ENCODE measurements around the gene ZER1.
"Not testable (repeated sequence)": the region's sequence is repeated elsewhere in the genome, so short reads cannot be mapped to it uniquely, and the experiment has no call there.

ZER1 gene

DNA sequence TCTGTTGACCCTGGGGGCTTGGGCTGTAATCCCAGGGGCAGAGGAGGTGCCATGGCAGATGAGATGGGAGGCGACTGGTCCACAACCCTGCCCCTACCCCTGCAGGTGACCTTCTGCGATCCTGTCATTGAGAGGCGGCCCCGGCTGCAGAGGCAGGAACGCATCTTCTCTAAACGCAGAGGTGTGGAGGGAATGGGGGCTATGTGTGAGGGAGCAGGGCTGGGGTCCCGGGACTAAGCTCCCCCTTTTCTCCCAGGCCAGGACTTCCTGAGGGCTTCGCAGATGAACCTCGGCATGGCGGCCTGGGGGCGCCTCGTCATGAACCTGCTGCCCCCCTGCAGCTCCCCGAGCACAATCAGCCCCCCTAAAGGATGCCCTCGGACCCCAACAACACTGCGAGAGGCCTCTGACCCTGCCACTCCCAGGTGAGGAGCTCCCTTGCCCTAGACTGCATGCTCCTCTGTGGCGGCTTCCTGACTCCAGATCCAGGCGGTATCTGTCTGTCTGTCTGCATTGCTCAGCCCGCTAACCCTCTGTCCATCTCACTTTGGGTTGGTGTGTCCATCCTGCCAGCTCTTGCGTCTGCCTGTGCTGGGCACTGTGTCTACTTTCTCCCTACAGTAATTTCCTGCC is 57.7 kb downstream of the ZER1 start:
- no peak for DNase-seq

DNA sequence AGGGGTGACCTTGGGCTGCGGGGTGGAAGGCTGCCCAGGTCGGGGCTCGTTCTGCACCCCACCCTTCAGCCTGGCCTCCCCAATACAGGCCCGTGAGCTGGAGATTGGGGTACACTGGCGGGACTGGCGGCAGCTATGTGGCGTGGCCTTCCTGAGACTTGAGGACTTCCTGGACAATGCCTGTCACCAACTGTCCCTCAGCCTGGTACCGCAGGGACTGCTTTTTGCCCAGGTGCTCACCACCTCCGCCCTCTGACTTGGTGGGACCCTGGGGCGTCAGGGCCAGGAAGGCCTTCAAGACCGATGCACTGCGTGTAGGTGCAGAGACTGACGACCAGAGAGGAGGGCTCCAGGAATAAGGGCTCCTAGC is 58.3 kb downstream of the ZER1 start:
- no peak for DNase-seq

DNA sequence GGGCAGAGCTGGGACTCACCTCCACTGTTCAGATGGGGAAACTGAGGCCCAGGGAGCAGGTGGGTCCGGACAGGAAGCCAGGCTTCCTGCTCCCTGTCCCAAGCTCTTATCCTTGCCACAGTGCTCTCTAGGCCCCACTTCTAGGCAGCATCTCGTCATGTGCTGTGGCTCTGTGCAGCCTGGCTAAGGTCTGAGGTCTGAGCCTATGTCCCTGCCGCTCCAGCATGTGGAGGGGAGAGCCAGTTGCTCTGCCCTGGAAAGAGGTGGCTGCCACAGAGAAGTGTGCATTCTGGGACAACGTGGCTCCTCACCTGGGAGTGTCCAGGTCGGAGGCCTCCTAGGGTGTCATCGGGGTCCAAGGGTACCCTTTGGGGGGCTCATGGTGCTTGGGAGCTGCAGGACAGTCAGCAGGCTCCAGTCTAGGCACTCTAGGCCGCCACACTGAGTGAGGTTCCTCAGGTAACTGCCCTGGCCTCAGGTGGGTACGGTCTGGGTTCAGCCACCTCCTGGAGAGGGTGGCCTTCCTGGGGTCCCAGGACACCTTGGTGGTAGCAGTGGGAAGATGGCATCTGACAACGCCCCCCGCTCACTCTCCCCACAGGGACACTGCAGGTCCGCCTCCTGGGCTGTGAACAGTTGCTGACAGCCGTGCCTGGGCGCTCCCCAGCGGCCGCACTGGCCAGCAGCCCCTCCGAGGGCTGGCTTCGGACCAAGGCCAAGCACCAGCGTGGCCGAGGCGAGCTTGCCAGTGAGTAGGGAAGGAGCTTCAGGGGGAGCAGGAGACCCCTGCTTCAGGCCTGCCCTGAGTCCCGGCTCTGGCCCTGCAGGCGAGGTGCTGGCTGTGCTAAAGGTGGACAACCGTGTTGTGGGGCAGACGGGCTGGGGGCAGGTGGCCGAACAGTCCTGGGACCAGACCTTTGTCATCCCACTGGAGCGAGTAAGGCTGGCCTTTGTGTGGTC is 59.0 kb downstream of the ZER1 start:
- DNase-seq = no peak

- DNase-seq = no peak
These were observed 64.3 kb downstream of the ZER1 start for GRCh38 chr9:128707446-128707845.

DNA sequence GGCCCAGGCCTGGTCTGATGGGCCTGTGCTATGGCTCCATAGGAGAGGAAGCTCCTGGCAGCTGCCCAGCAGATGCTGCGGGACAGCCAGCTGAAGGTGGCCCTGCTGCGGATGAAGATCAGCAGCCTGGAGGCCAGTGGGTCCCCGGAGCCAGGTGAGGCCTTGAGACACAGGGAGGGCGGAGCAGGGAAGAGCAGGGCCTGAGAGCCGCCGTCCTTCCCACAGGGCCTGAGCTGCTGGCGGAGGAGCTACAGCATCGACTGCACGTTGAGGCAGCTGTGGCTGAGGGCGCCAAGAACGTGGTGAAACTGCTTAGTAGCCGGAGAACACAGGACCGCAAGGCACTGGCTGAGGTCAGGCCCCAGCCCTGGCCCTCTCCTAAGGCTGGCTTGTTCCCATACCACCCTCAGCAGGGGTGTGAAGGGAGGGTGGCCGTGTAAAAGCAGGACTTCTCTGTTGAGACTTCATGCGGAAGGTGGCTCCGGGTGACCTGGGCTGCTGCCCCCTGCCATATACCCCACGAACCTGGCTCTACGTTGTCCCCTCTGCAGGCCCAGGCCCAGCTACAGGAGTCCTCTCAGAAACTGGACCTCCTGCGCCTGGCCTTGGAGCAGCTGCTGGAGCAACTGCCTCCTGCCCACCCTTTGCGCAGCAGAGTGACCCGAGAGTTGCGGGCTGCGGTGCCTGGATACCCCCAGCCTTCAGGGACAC is 64.9 kb downstream of the ZER1 start:
- DNase-seq = no peak

- DNase-seq = no peak
These were observed 65.7 kb downstream of the ZER1 start for GRCh38 chr9:128706045-128706444.

GRCh38 chr9:128705051-128705965 is 66.4 kb downstream of the ZER1 start:
- DNase-seq = no peak

DNA sequence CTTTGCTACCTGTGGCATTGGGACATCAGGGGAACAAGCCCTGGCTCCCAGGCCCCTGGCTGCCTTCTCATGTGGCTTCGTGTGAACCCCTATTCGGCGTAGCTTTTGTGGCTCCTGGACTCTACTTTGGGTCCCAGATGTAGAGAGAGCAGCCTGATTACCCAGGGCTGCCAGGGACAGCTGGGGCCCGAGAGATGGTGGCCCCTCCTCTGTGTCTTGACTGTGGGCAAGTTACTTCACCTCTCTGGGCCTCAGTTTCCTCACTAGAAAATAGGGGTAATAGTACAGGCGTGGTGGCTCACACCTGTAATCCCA is 67.4 kb downstream of the ZER1 start:
- DNase-seq = no peak

GRCh38 chr9:128703616-128704355 is 67.9 kb downstream of the ZER1 start:
- DNase-seq = no peak

DNA sequence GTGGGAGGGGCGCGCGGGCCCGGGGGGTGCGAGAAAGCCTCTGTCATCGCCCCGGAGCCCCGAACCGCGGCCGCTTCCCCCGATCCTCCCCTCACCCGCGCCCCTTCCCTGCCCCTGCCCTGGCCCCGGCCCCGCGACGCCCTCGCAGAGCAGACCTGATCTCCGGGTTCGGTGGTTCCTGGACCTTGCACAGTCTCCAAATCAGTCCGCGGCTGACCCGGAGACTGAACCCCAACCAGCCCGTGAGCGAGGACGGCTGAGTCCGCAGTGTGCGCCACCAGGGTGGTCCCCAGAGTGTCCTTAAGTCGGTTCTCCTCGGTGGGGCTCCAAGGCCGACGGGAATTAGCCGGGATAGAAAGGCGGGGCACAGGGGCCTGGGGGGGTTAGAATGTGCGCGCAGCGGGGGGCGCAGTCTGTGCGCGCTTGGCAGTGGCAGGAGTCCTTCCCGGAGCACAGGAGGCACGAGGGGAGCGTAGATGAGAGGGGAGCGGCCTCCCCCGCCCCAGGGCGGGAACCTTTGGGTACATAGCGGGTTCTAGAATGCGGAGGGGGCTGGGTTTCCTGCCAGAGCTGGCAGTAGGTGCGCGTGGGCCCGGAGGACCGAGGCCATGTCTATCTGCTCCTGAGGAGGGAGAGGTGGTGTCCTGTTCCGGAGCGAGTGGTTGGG is 68.6 kb downstream of the ZER1 start:
- DNase-seq = no peak

DNA sequence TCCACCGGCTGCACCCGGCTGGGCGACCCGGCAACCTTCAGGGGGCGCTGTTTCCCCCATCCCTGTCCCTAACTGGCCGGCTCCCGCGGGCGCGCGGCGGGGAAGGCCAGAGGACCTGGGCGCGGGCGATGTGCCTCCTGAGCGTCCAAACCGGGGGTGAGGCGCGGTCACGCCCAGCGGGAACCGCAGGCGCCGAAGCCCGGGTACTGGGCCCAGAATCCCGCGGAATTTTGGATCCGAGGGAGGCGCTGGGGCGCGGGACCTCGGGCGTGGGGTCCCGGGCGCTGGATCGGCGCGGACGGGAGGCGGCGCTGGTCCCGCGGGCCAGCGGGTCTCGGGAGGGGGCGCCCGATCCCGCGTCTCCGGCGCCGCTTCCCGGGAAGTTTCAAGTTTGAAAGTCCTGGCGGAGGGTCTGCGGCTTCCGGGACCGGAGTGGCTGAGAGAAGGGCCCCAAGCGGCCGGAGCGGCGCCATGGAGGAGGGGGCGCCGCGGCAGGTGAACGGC is 69.2 kb downstream of the ZER1 start, which contains the start of gene PKN3:
PKN3 (plus strand) TSS at position 59 of the 504 bp plus-strand sequence; CDS start at position 472, 413 bp downstream.
- DNase-seq = no peak

- no peak for DNase-seq
These were observed 70.4 kb downstream of the ZER1 start for GRCh38 chr9:128701227-128701854.

- not testable (repeated sequence) for DNase-seq
These were observed 72.5 kb downstream of the ZER1 start for GRCh38 chr9:128699096-128699795.

DNA sequence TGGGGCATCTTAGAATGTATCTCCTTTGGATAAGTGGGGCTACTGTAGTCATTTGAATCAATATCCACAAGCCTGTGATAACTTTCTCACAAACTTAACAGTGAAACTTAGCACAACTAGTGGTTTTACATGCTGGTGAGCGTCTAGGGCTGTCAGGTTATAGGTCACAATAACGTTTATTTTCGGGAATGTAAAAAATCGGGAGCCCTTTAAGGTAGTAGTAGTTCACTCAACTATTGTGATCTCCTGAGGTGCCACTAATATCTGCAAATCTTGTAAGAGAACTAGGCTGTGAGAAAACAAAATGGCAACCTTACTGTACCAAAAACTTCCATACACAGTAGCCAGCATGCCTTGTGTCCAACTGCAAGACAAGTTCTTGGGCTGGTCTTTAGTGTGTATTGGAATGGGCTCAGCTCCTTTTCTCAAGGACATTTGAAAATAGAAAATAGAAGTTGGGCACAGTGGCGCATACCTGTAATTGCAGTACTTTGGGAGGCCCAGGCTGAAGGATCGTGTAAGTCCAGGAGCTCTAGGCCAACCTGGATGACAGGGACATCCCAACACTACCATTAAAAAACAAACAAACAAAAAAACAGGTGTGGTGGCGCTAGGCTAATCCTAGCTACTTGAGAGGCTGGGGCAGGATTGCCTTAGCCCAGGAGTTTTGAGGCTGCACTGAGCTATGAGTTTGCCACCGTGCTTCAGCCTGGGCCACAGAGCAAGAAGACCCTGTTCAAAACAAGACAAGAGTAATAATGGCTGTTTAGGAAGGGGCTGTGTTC is 74.6 kb downstream of the ZER1 start:
- no peak for DNase-seq

- no peak for DNase-seq
These were observed 77.4 kb downstream of the ZER1 start for GRCh38 chr9:128694344-128694743.

DNA sequence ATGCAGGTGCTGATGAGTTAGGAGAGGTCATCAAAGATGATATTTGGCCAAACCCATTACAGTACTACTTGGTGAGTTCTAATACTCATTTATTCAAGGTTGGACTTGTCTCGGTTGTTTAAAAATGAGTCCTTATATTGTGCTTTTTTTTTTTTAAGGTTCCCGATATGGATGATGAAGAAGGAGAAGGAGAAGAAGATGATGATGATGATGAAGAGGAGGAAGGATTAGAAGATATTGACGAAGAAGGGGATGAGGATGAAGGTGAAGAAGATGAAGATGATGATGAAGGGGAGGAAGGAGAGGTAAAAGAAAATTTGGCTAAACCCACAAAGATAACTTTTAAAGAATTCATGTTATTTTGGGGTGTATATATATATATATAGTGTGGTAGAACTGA is 78.0 kb downstream of the ZER1 start:
- not testable (repeated sequence) for DNase-seq

- DNase-seq = no peak
These were observed 81.1 kb downstream of the ZER1 start for GRCh38 chr9:128690684-128691034.

GRCh38 chr9:128689820-128690683 is 81.7 kb downstream of the ZER1 start:
- no peak for DNase-seq

Data from NCI-H1417 treated with DMSO at 0.1 percent for 48 hours (cell line).